ENCODE measurements around the gene LMF1.

The LMF1 gene

DNA sequence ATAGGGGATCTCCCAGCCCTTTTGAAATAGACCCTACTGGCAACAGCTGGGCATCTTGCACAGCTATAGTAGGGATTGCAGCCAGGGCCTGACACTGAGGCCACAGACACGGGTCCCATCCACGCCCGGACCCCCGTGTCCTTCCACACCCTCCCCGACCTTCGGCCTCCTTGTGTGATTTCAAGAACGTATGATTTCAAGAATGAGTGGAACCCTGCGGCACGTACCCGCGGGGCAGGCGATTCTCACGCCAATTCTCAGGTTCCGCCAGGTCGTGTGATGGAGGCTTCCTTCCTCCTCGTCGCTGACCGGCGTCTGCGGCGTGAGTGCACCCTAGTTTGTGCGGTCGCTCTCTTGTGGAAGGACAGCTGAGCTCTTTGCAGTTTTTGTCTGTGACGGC is 114.0 kb downstream of the LMF1 start:
- no peak for DNase-seq

DNA sequence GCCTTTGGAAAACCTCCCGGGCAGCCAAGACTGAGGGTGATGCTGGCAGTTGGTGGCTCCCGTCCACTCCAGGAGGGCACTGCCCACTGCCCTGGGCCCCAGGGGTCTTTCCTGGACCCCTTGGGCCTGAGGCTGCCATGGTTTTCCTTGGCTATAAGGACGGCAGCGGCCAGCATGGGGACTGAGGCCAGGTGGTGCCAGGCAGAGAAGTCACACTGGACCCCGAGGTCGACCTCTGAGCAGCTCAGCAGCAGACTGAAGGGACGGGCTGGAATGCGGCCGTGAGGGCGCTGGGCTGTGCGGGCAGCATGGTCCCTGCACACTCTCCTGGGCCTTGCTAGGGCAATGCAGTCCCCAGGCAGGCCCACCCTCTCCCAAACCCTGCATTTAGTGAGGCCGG is 114.7 kb downstream of the LMF1 start:
- no peak for DNase-seq

GRCh38 chr16:855471-855870 is 115.3 kb downstream of the LMF1 start:
- no peak for DNase-seq

DNA sequence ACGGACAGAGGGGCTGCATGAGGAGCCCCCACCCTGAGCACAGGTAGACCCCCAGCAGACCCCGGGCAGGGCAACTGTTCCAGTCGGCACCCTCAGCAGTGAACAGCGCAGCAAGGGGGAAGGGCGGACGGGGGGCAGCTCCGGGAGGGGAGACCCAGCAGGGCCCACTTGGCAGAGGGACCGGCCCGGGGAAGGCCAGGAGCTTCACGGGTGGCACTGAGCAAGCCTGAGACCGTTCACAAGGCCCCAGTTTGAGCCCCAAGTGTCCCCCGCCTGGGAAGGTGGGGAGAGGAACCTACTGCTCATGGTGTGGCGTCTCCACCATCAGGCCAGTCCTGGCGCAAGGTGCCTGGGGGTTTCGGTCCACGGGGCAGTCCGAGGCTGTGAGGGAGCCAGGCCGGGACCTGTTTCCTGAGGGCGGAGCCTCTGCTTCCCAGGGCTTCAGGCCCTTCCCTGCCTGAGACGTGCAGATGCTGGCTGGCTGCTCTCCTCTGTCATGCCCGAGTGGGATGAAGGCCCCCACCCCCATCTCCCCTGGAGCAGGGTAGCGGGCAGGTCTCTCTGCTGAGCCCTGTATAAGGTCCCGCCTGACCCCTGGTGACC is 115.9 kb downstream of the LMF1 start:
- no peak for DNase-seq

DNA sequence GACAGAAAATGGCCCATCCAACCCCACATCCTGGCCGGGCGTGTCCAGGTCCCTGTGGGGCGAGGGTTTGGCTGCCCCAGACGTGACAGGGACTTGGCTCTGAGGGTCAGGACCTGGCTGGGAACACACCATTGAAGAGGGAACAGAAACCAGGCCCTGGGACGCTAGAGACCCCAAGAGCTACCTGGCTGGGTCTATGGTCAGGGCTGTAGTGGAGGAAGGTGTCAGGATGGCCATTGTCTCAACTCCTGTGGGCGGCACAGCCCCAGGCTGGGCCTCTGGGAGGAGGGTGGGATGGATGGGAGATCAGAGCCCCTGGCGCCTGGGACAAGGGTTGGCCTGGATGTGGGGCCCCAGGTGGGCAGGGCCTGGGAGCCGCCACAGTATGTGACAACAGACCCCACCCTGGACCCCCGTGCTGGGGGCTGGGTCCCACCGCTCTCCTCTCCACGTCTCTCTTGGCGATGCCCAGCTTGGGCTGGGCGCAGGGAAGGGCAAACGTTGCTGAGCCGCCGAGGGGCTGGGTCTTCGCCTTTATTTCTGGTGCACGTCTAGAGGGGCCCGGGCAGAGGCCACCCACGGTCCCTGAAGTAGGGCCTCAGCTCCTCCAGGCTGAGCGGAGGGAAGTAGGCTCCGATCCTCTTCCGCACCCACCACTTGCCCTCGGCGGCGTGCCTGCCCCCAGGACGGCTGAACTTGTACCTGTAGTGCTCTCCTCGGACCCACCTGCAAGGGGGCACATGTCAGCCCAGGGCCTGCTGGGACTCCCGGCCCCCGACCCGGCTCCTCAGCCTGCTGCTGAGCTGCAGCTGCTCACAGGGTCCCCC is 116.6 kb downstream of the LMF1 start:
- DNase-seq, result no peak

- DNase-seq, result no peak
Measured at GRCh38 chr16:853306-853705, 117.5 kb downstream of the LMF1 start.

DNA sequence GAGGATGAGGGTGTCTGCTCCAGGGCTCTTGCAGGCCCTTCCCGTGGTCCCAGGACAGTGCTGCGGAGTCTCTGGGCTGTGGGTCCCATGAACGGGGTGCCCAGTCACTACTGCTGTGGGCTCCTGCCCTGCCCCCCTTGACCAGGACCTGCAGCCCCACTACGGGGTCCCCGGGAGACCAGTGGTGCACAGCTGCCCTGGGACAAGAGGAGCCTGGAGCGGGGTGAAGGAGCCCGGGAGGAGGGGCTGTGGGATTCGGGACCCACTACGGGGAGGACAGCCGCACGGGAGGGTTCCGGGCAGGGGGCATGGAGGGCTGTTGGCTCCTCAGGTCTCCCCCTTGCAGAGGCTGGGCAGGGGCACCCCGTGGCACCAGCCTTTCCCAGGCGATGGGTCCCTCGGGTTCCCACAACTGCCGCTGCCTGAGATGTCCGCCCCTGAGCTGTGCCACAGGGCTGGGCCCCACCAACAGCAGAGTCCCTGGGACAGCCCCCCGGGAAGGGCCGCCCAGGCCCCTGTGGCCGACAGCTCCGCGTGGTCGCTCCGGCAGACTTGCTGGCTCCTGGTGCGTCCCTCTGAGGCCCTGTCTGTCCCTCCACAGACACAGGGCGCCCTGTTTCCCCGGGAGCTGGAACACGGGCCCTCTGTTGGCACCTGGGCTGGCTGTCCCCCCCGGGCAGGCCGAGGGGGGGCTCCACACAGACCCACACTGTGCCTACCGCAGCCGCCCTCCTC is 118.2 kb downstream of the LMF1 start:
- DNase-seq, result no peak

DNA sequence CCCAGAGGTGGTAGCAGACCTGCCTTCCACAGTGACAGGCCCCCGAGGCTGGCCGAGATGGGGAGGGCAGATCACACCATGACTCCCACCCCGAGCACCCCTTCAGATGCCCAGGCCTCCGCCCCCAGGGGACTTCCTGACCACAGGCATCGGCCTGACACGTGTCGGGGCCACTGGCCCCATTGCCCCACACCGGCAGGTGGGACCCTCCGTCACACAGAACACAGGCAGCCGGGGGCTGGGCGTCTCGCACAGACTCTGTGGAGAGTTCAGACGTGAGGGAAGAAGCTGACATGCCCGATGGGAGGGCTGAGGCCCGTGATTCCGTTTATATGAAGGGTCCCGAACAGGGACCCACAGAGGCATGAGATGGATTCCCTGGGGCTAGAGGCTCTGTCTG is 118.9 kb downstream of the LMF1 start:
- DNase-seq, result no peak

- DNase-seq, result no peak
Measured at GRCh38 chr16:851209-851810, 119.5 kb downstream of the LMF1 start.

DNA sequence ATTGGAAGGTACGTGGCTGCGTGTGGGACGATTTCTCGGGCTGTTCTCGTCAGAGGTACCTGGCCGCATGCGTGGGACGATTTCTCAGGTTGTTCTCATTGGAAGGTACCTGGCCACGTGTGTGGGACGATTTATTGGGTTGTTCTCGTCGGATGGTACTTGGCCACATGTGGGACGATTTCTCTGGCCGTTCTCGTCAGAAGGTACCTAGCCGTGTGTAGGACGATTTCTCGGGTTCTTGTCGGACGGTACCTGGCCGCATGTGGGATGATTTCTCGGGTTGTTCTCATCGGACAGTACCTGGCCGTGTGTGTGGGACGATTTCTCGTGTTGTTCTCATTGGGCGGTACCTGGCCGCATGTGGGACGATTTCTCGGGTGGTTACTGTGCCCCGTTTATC is 120.1 kb downstream of the LMF1 start:
- DNase-seq, result no peak

DNA sequence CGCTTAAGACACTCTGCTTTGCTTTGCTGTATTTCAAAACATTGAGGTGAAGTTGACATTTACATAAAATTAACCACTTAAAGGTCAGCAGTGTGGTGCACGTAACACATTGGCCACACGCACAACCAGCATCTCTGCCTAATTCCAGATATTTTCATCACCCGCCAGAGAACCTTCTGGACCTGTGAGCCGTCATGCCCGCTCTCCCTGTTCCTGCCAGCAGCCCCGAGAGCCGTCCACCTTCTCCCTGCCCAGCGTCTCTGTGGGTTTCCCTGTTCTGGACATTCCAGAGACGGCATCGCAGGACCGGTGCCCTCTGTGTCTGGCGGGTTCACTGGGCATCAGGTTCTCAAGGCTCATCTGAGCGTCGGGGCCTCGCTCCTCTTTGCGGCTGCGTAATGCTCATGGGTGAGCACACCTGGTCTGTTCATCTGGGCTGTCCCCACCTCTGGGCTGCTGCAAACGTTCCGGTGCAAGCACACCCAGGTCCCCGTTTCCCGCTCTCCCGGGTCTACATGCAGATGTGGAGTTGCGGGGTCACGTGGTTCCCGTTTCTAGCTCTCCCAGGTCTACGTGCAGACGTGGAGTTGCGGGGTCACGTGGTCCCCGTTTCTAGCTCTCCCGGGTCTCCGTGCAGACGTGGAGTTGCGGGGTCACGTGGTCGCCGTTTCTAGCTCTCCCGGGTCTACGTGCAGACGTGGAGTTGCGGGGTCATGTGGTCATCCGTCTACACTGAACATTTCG is 122.1 kb downstream of the LMF1 start:
- DNase-seq, result no peak

- no peak for DNase-seq
Measured at GRCh38 chr16:847681-848445, 122.9 kb downstream of the LMF1 start.

GRCh38 chr16:847151-847550 is 123.6 kb downstream of the LMF1 start:
- no peak for DNase-seq

DNA sequence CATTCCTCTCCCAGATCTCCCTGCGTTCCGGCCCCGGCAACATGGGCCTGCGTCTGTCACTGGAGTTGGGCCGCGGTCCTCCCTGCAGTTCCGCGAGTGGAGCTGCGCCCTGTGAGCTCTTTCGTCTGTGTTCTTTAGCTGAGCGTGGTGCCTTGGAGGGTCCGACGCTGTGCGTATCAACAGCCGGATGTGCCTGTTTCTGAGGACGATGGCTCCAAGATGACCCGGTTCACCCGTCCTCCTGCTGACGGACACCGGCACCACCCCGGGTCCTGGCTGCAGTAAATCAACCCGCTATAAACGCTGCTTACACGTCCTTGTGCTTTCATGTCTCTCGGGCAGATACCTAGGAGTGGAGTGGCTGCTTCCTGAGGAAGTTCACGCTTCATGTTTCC is 125.4 kb downstream of the LMF1 start:
- DNase-seq, result no peak

DNA sequence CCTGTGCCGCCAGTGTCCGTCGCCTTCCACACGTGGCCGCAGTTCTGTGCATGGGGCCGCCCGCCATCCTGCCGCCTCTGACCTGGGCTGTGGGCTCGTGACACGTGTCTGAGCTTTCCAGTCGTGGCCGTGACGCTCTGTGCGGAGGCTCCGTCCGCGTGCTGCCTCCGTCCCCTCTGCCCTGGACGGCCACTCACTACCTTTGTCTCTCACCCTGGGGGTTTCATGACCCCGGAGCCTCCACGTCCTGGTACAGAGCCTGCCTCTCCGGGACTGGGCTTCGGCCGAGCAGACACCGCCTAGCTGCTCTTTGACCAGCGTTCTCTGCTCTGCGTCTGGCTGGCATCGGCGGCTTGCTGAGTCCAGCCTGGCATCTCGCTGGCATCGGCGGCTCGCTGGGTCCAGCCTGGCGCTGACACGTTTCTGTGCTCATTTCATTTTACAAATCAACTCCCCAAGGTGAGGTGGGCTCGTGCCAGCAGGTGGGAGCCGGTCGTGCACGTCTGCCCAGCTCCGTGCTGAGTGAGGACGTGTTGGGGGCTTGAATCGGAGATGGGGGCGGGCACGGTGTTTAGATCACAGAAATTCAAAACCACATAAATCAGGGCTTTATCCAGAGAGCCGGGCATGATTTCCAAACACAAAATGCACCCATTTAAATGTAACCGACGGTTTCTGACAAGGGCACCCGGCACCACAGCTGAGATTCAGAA is 126.0 kb downstream of the LMF1 start:
- DNase-seq, result no peak

DNA sequence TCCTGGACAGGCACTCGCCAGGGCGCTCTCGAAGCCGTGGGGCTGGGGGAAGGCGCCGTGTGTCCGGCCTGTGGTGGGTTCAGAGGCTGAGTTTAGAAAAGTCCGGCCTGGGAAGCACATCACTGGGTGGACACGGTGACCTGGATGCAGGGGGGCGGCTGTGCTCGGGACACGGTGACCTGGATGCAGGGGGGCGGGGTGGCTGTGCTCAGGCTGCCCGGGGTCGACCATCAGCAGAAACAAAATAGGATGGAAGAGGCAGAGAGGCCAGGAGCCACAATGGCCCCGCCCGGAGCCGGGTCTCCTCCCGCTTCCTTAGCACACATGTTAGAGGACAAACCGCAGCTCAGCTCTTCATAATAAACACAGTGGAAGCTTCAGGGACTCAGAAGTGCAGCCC is 127.0 kb downstream of the LMF1 start:
- DNase-seq, result no peak

DNA sequence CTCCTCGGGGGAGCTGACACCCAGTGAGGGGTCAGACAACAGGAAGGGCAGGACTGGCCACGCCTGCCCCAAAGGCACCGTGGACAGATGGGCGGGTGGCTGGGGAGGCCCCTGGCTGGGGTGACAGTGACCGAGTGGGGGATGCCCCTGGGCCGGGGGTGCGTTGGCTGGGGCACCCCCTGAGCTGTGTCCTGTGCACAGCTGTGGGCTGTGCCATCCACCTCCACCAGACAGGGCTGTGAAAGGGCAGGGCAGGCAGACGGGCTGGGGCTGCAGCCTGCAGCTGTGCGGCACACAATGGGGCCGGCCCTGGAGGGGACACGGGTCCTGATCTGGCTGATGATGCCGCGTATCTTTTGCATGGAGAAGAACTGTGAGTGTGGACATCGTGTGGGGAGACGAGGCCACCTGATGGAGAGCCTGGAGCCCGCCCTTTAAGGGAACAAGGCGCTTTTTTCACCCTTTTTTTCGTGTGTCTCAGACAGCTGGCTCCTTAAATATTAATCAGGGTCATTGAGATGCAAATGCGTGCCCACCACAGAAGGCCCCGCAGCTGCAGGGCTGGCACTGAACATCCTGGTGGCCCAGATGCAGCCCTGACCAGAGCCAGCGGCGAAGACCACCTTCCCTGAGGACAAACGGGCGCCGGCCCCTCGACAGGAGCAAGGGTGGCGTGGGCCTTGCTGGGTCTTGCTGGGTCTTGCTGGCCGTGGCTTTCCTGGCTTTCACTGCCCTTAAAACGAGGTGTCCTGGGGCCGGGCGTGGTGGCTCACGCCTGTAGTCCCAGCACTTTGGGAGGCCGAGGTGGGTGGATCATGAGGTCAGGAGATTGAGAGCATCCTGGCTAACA is 127.8 kb downstream of the LMF1 start:
- no peak for DNase-seq

GRCh38 chr16:842061-842476 is 128.7 kb downstream of the LMF1 start:
- no peak for DNase-seq

DNA sequence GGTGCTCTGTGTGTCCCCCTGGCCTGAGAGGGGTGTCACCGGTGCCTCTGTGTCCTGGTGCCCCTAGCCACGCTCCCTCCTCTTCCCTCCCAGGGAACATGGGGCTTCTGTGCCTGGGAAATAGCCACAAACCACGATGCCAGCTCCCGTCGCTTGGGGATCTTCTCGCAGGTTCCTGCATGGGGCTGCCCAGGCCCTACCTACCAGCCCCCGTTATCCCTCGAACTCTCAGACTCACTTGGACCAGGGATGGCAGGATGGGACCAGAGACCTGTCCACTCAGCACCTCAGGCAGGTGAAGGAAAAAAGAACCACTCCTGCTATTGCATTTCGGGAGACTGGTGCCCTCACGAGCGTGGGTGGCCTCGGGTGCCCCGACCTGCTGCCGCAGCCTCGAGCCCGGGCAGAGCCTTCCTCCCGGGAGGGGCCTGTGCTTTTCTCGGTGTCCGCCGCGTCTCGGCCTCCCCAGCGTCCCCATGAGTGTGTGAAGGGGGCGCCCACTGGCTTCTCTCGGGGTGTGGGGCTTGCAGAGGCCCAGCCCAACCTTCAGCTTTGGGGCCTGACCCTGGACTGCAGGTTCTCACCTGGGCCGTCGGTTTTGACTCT is 129.2 kb downstream of the LMF1 start:
- no peak for DNase-seq
